Measurements from ENCODE around the gene TFEC.

Gene TFEC

DNA sequence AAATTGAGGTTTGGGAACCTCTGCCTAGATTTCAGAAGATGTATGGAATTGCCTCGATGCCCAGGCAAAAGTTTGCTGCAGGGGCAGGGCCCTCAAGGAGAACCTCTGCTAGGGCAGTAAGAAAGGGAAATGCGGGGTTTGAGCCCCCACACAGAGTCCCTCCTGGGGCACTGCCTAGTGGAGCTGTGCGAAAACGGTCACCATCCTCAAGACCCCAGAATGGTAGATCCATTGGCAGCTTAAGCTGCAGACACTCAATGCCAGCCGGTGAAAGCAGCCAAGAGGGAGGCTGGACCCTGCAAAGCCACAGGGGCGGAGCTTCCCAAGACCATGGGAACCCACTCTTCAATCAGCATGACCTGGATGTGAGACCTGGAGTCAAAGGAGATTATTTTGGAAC, 15.0 kb upstream of the TFEC start:
- H3K27ac ChIP-seq, result no peak overlapping the region
- TF ChIP-seq ZFX (IDR thresholded peaks at IDR 0.05), result no peak
- TF ChIP-seq, protein P1, sequence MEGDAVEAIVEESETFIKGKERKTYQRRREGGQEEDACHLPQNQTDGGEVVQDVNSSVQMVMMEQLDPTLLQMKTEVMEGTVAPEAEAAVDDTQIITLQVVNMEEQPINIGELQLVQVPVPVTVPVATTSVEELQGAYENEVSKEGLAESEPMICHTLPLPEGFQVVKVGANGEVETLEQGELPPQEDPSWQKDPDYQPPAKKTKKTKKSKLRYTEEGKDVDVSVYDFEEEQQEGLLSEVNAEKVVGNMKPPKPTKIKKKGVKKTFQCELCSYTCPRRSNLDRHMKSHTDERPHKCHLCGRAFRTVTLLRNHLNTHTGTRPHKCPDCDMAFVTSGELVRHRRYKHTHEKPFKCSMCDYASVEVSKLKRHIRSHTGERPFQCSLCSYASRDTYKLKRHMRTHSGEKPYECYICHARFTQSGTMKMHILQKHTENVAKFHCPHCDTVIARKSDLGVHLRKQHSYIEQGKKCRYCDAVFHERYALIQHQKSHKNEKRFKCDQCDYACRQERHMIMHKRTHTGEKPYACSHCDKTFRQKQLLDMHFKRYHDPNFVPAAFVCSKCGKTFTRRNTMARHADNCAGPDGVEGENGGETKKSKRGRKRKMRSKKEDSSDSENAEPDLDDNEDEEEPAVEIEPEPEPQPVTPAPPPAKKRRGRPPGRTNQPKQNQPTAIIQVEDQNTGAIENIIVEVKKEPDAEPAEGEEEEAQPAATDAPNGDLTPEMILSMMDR (conservative IDR thresholded peaks at IDR 0.05), result no peak

DNA sequence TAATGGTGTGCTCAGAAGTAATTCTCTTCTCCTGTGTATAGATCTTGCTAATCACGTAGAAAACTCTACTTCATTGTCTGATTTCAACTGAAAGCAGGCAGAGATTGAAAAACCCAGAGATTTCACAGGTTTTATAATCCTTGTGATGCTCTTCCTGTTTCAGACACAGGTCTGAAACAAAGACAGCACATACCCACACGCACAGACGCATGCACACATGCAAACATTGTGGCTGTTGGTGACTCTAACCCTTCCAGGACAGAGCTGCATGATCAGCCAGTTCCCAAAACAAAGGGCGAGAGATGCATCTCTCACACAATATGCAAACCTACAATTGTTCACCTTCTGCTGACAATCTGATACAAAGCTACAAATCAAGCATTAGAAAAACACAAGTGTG, 11.1 kb upstream of the TFEC start:
- TF ChIP-seq, protein P1 (conservative IDR thresholded peaks at IDR 0.05), result no peak
- no peak for TF ChIP-seq ZFX (IDR thresholded peaks at IDR 0.05)
- no peak overlapping the region for H3K27ac ChIP-seq

DNA sequence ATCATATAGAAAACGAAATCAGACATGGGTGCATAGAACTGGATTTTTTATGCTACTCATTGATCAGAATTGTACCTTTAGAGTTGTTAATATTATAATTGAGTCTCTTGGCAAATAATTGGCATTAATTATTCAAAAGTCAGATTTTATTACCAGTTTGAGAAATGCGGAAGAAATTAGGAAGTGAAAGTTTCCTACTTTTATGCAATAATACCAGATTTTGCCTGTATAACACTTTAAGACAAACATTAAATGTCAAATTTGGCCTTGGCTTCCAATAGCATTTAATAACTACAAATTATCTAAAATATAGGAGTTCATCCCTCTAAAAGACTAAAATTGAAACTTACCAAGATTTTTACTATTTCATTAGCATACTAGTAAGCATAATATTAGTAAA, 6.8 kb upstream of the TFEC start:
- no peak overlapping the region for H3K27ac ChIP-seq
- TF ChIP-seq ZFX (IDR thresholded peaks at IDR 0.05), result no peak
- TF ChIP-seq, protein P1 (conservative IDR thresholded peaks at IDR 0.05), result no peak

DNA sequence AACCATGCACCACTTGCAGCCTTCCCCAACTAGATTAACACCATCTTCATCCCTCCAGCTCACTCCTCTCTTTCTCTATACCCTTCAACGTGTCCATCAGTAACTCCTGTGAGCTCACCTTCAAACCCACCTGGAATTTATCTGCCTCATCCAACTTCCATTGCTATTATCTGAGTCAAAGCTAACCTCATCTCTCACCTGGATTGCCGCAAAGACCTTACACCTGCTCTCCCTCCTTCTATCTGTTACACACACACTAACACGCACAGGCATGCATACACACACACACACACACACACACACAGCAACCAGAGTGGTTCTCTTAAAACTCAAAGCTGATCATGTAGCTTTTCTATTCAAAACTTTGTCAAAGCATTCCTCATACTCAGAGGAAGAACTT, 3.8 kb upstream of the TFEC start:
- no peak for TF ChIP-seq ZFX (IDR thresholded peaks at IDR 0.05)
- TF ChIP-seq, protein P1 (conservative IDR thresholded peaks at IDR 0.05), result no peak

DNA sequence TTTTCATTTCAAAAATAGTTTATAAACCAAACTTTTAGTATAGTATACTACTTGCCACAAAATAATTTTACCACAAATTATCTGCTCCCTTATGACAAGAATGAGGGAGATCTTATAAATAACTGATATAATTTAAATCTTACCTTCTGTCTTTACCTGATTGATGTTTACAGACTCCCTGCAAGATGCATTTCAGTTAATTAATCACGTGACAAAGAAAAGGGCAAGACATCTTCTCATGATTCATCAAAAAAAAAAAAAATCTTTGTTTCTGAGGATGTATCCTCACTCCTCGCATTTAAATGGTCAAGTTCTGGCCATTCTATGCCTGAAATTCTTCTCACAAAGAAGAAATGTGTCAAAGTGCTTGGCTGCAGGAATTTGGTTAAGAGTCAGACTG, 2.3 kb upstream of the TFEC start:
- H3K27ac ChIP-seq, result no peak overlapping the region

More for the DNA sequence above, 3.8 kb upstream of the TFEC start:
- H3K27ac ChIP-seq, result no peak overlapping the region

DNA sequence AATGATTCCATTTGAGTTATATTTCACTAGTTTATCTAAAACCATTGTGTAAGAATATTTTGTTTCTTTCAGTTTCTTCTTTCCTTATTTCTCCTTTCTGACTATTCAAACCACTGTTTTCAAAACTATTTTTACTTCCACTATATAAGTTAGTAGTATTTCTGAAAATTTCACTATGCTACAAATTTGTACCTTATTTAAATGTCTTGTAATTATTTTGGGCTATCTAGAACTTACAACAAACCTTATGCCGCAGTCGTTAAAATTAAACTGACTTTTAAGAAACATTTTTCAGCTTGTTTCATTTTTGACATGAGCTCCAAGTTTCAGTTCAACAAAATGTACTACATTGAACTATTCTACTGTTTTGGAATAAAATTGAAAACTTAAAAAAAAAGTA, 1.8 kb downstream of the TFEC start:
- TF ChIP-seq ZFX (IDR thresholded peaks at IDR 0.05), result no peak
- TF ChIP-seq, protein P1 (conservative IDR thresholded peaks at IDR 0.05), result no peak

More for the DNA sequence above, 2.3 kb upstream of the TFEC start:
- TF ChIP-seq, protein P1 (conservative IDR thresholded peaks at IDR 0.05), result no peak
- no peak for TF ChIP-seq ZFX (IDR thresholded peaks at IDR 0.05)

DNA sequence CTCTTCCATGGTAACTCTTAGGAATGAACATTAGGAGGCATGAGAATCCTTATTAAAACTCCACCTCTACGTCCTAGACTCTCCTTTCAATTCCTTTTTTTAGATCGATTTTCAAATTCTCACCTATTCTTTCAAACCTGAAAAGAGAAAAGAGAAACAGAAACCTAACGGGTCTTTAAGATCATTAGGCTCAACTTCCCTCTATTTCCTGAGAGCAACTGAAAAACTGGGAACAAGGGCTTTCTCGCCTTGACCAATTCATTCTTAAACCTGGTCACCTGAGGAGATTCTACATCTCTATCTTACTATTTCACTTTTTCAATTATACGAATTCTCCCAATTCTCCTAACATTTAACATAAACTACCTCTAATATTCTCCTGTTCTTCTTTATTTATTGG, 2.8 kb downstream of the TFEC start:
- no peak overlapping the region for H3K27ac ChIP-seq
- no peak for TF ChIP-seq ZFX (IDR thresholded peaks at IDR 0.05)
- TF ChIP-seq, protein P1 (conservative IDR thresholded peaks at IDR 0.05), result no peak

More for the DNA sequence above, 1.8 kb downstream of the TFEC start:
- H3K27ac ChIP-seq, result no peak overlapping the region
